Articular chondrocyte of knee joint (primary cell): ENCODE data around the gene NMUR1. TPM values are rescaled to one million over a fixed set of nuclear protein-coding genes. Genes with fewer than 3 reads are reported as not detected.

Source experiments
- small RNA-seq: library from RNA; depleted of rRNA; stranded (forward); fragments of <200 nt; gene quantifications from one replicate; pipeline ENCODE3, GENCODE V24; 2012
- total RNA-seq: library from RNA; depleted of rRNA; stranded (reverse); fragments of >200 nt; gene quantifications from 2 replicates; pipeline ENCODE4 v1.2.3, GENCODE V29; 2012

Gene NMUR1, protein sequence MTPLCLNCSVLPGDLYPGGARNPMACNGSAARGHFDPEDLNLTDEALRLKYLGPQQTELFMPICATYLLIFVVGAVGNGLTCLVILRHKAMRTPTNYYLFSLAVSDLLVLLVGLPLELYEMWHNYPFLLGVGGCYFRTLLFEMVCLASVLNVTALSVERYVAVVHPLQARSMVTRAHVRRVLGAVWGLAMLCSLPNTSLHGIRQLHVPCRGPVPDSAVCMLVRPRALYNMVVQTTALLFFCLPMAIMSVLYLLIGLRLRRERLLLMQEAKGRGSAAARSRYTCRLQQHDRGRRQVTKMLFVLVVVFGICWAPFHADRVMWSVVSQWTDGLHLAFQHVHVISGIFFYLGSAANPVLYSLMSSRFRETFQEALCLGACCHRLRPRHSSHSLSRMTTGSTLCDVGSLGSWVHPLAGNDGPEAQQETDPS
- total RNA-seq, result under 0.01 and 0.26 TPM in 2 replicates

DNA sequence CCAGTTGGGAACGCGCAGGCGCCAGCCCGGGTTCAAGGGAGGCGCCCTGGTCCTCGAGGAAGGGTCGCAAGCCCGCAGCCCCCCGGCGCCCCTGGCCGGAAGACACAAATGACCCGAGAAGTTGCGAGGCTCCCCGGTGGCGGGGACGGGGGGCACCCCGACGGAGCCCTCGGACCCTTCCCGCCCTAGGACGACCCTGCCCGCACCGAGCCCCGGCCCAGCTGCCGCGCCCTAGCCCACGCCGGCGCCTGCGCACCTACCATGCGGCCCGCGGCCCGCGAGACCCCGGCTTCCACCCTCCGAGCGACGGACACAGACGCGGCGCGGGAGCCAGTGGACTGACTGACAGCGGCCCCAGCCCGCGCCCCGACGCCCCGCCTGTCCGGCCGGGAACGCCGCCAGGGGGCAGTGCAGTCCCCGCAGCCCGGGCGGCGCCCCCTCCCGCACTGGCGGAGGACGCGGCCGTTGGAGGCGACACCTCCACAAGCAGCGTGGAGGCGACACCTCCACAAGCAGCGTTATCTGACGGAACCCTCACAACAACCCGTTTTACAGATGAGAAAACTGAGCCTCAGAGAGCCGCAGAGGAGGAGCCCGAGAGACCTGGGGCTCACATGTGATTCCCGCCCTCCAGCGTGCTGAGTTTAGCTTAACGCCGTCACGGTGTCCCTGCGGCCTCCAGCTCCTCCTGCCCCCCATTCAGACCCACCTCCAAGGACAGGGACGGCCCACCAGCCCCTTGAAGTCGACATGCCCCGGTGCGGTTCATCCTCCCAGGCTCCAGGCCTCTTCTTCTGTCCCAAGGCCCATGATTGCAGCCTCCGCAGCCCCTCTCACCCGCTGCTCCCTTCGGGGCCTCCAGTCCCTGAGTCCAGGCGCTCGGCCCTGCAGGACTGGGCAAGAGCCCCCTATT, at the start of gene NMUR1:
TSS of gene NMUR1 (minus strand) at position 347 of the 913 bp plus-strand sequence. CDS start at position 263, 84 bp downstream.

Small RNA genes lying within 50 kb of the gene (small RNA-seq; reads per million reads assigned to genes)
- gene RNU2-22P, result 0.76 reads per million, percentile 29 among the genes with 10 or more reads in this experiment

Other genes starting within 250 kb of the NMUR1 start
- gene B3GNT7, start 134.7 kb downstream of the NMUR1 start, total RNA-seq, result 0.43 and 0.78 TPM in 2 replicates
- gene NCL, start 66.0 kb downstream of the NMUR1 start, total RNA-seq, result 138 and 164 TPM in 2 replicates
- not detected in 2 replicates for gene TEX44, start 62.4 kb upstream of the NMUR1 start, total RNA-seq
- 966 and 1,086 TPM in 2 replicates for gene PTMA, start 178.1 kb upstream of the NMUR1 start, total RNA-seq